ENCODE results near the gene MAP2K4.

The MAP2K4 gene

GRCh38 chr17:12047681-12048376 is 27.2 kb downstream of the MAP2K4 start (continued):
- TF ChIP-seq ZNF623 (tag by site-specific recombination; IDR thresholded peaks at IDR 0.05) (no peak), ZNF629 (tag by site-specific recombination; IDR thresholded peaks at IDR 0.05) (no peak), ZNF341 (tag by site-specific recombination; IDR thresholded peaks at IDR 0.05; ENCODE audit: low read depth) (no peak), YY2 (tag by site-specific recombination; IDR thresholded peaks at IDR 0.05) (no peak), ZNF785 (tag by site-specific recombination; IDR thresholded peaks at IDR 0.05) (no peak), ZNF580 (tag by site-specific recombination; IDR thresholded peaks at IDR 0.05) (peak; percentile 75), TCF7L2 (IDR thresholded peaks at IDR 0.05; ENCODE audit: borderline replicate concordance, low read depth, low read length) (no peak), FEZF1 (tag by site-specific recombination; IDR thresholded peaks at IDR 0.05) (no peak), ZSCAN30 (tag by site-specific recombination; IDR thresholded peaks at IDR 0.05) (no peak), ZNF555 (tag by site-specific recombination; conservative IDR thresholded peaks at IDR 0.05) (no peak), PRDM6 (tag by site-specific recombination; IDR thresholded peaks at IDR 0.05) (peak; percentile 78), ZSCAN23 (tag by site-specific recombination; IDR thresholded peaks at IDR 0.05) (no peak), ZNF658 (tag by site-specific recombination; IDR thresholded peaks at IDR 0.05) (no peak), ZBTB1 (tag by site-specific recombination; IDR thresholded peaks at IDR 0.05) (no peak), KLF8 (tag by site-specific recombination; IDR thresholded peaks at IDR 0.05) (peak; percentile 39), ZNF19 (tag by site-specific recombination; IDR thresholded peaks at IDR 0.05; ENCODE audit: low read depth) (no peak), ZNF350 (tag by site-specific recombination; IDR thresholded peaks at IDR 0.05) (no peak), ZNF621 (tag by site-specific recombination; IDR thresholded peaks at IDR 0.05) (no peak), ZNF214 (tag by site-specific recombination; IDR thresholded peaks at IDR 0.05; ENCODE audit: borderline replicate concordance) (no peak), ZNF48 (tag by site-specific recombination; IDR thresholded peaks at IDR 0.05) (no peak), ZFP3 (tag by site-specific recombination; IDR thresholded peaks at IDR 0.05; ENCODE audit: low read depth) (no peak), SCRT2 (tag by site-specific recombination; IDR thresholded peaks at IDR 0.05) (no peak), ZNF140 (tag by site-specific recombination; IDR thresholded peaks at IDR 0.05) (no peak)
- TF ChIP-seq, protein P1, sequence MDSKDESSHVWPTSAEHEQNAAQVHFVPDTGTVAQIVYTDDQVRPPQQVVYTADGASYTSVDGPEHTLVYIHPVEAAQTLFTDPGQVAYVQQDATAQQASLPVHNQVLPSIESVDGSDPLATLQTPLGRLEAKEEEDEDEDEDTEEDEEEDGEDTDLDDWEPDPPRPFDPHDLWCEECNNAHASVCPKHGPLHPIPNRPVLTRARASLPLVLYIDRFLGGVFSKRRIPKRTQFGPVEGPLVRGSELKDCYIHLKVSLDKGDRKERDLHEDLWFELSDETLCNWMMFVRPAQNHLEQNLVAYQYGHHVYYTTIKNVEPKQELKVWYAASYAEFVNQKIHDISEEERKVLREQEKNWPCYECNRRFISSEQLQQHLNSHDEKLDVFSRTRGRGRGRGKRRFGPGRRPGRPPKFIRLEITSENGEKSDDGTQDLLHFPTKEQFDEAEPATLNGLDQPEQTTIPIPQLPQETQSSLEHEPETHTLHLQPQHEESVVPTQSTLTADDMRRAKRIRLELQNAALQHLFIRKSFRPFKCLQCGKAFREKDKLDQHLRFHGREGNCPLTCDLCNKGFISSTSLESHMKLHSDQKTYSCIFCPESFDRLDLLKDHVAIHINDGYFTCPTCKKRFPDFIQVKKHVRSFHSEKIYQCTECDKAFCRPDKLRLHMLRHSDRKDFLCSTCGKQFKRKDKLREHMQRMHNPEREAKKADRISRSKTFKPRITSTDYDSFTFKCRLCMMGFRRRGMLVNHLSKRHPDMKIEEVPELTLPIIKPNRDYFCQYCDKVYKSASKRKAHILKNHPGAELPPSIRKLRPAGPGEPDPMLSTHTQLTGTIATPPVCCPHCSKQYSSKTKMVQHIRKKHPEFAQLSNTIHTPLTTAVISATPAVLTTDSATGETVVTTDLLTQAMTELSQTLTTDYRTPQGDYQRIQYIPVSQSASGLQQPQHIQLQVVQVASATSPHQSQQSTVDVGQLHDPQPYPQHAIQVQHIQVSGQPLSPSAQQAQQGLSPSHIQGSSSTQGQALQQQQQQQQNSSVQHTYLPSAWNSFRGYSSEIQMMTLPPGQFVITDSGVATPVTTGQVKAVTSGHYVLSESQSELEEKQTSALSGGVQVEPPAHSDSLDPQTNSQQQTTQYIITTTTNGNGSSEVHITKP (tag by site-specific recombination; IDR thresholded peaks at IDR 0.05): 0 out of 2 replicates have a peak, but pooled peaks have one; percentile 10
- TF ChIP-seq, protein P2, sequence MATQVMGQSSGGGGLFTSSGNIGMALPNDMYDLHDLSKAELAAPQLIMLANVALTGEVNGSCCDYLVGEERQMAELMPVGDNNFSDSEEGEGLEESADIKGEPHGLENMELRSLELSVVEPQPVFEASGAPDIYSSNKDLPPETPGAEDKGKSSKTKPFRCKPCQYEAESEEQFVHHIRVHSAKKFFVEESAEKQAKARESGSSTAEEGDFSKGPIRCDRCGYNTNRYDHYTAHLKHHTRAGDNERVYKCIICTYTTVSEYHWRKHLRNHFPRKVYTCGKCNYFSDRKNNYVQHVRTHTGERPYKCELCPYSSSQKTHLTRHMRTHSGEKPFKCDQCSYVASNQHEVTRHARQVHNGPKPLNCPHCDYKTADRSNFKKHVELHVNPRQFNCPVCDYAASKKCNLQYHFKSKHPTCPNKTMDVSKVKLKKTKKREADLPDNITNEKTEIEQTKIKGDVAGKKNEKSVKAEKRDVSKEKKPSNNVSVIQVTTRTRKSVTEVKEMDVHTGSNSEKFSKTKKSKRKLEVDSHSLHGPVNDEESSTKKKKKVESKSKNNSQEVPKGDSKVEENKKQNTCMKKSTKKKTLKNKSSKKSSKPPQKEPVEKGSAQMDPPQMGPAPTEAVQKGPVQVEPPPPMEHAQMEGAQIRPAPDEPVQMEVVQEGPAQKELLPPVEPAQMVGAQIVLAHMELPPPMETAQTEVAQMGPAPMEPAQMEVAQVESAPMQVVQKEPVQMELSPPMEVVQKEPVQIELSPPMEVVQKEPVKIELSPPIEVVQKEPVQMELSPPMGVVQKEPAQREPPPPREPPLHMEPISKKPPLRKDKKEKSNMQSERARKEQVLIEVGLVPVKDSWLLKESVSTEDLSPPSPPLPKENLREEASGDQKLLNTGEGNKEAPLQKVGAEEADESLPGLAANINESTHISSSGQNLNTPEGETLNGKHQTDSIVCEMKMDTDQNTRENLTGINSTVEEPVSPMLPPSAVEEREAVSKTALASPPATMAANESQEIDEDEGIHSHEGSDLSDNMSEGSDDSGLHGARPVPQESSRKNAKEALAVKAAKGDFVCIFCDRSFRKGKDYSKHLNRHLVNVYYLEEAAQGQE (tag by site-specific recombination; IDR thresholded peaks at IDR 0.05): no peak
- TF ChIP-seq, protein P3, sequence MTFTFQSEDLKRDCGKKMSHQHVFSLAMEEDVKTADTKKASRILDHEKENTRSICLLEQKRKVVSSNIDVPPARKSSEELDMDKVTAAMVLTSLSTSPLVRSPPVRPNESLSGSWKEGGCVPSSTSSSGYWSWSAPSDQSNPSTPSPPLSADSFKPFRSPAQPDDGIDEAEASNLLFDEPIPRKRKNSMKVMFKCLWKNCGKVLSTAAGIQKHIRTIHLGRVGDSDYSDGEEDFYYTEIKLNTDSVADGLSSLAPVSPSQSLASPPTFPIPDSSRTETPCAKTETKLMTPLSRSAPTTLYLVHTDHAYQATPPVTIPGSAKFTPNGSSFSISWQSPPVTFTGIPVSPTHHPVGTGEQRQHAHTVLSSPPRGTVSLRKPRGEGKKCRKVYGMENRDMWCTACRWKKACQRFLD (tag by site-specific recombination; IDR thresholded peaks at IDR 0.05): no peak
- TF ChIP-seq, protein P4, sequence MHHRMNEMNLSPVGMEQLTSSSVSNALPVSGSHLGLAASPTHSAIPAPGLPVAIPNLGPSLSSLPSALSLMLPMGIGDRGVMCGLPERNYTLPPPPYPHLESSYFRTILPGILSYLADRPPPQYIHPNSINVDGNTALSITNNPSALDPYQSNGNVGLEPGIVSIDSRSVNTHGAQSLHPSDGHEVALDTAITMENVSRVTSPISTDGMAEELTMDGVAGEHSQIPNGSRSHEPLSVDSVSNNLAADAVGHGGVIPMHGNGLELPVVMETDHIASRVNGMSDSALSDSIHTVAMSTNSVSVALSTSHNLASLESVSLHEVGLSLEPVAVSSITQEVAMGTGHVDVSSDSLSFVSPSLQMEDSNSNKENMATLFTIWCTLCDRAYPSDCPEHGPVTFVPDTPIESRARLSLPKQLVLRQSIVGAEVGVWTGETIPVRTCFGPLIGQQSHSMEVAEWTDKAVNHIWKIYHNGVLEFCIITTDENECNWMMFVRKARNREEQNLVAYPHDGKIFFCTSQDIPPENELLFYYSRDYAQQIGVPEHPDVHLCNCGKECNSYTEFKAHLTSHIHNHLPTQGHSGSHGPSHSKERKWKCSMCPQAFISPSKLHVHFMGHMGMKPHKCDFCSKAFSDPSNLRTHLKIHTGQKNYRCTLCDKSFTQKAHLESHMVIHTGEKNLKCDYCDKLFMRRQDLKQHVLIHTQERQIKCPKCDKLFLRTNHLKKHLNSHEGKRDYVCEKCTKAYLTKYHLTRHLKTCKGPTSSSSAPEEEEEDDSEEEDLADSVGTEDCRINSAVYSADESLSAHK (tag by site-specific recombination; IDR thresholded peaks at IDR 0.05): peak; percentile 60; the same call in 1 of the 2 replicates
